ENCODE measurements around the gene ZBTB38.

GRCh38 chr3:141342386-141342785, 25.9 kb upstream of the ZBTB38 start:
- TF ChIP-seq EP300 (IDR thresholded peaks at IDR 0.05) (no peak), POLR2A (IDR thresholded peaks at IDR 0.05) (no peak)
- TF ChIP-seq, protein P1, sequence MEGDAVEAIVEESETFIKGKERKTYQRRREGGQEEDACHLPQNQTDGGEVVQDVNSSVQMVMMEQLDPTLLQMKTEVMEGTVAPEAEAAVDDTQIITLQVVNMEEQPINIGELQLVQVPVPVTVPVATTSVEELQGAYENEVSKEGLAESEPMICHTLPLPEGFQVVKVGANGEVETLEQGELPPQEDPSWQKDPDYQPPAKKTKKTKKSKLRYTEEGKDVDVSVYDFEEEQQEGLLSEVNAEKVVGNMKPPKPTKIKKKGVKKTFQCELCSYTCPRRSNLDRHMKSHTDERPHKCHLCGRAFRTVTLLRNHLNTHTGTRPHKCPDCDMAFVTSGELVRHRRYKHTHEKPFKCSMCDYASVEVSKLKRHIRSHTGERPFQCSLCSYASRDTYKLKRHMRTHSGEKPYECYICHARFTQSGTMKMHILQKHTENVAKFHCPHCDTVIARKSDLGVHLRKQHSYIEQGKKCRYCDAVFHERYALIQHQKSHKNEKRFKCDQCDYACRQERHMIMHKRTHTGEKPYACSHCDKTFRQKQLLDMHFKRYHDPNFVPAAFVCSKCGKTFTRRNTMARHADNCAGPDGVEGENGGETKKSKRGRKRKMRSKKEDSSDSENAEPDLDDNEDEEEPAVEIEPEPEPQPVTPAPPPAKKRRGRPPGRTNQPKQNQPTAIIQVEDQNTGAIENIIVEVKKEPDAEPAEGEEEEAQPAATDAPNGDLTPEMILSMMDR (IDR thresholded peaks at IDR 0.05), result no peak

Measured in ovary (tissue), 3 donors.